Measurements from ENCODE around the gene ALAS2.

Gene ALAS2

GRCh38 chrX:55029291-55029690 lies 1.5 kb downstream of the ALAS2 start:
- no peaks in the 10 kb centered on the region for H3K4me1 ChIP-seq (ENCODE audit: control insufficient read depth, insufficient read depth, low read length)
- H3K9ac ChIP-seq (ENCODE audit: low read length in 2 of 2): no peak overlapping the region
- no peak overlapping the region for H3K4me3 ChIP-seq (ENCODE audit: low read length in 2 of 2)
- H3K27me3 ChIP-seq (ENCODE audit: control insufficient read depth in 1 of 2, insufficient read depth in 2 of 2, low read length in 2 of 2): peaks cover 0 to 15% of the 10 kb centered on the region in 2 donors
- H3K27ac ChIP-seq (ENCODE audit: low read length): no peak overlapping the region
- no peaks in the 10 kb centered on the region for H3K36me3 ChIP-seq (ENCODE audit: control insufficient read depth in 2 of 2, insufficient read depth in 2 of 2, low read length in 2 of 2)
- H3K9me3 ChIP-seq (ENCODE audit: control insufficient read depth in 2 of 2, low read length in 2 of 2): no peaks in the 10 kb centered on the region

GRCh38 chrX:55028611-55029010 lies 2.2 kb downstream of the ALAS2 start:
- H3K9ac ChIP-seq (ENCODE audit: low read length in 2 of 2): no peak overlapping the region
- H3K4me1 ChIP-seq (ENCODE audit: control insufficient read depth, insufficient read depth, low read length): no peaks in the 10 kb centered on the region
- no peaks in the 10 kb centered on the region for H3K36me3 ChIP-seq (ENCODE audit: control insufficient read depth in 2 of 2, insufficient read depth in 2 of 2, low read length in 2 of 2)

GRCh38 chrX:55028040-55028439 lies 2.7 kb downstream of the ALAS2 start:
- Histone ChIP-seq H3K9ac (ENCODE audit: low read length in 2 of 2) (no peak overlapping the region), H3K9me3 (ENCODE audit: control insufficient read depth in 2 of 2, low read length in 2 of 2) (no peaks in the 10 kb centered on the region), H3K27me3 (ENCODE audit: control insufficient read depth in 1 of 2, insufficient read depth in 2 of 2, low read length in 2 of 2) (peaks cover 0 to 15% of the 10 kb centered on the region in 2 donors), H3K4me1 (ENCODE audit: control insufficient read depth, insufficient read depth, low read length) (no peaks in the 10 kb centered on the region), H3K4me3 (ENCODE audit: low read length in 2 of 2) (no peak overlapping the region), H3K36me3 (ENCODE audit: control insufficient read depth in 2 of 2, insufficient read depth in 2 of 2, low read length in 2 of 2) (no peaks in the 10 kb centered on the region), H3K27ac (ENCODE audit: low read length) (no peak overlapping the region)

More at GRCh38 chrX:55028611-55029010, 2.2 kb downstream of the ALAS2 start:
- no peak overlapping the region for H3K27ac ChIP-seq (ENCODE audit: low read length)
- no peak overlapping the region for H3K4me3 ChIP-seq (ENCODE audit: low read length in 2 of 2)
- no peaks in the 10 kb centered on the region for H3K9me3 ChIP-seq (ENCODE audit: control insufficient read depth in 2 of 2, low read length in 2 of 2)
- peaks cover 0 to 16% of the 10 kb centered on the region in 2 donors for H3K27me3 ChIP-seq (ENCODE audit: control insufficient read depth in 1 of 2, insufficient read depth in 2 of 2, low read length in 2 of 2)

GRCh38 chrX:55026840-55027239 lies 3.9 kb downstream of the ALAS2 start:
- Histone ChIP-seq H3K4me1 (ENCODE audit: control insufficient read depth, insufficient read depth, low read length) (no peaks in the 10 kb centered on the region), H3K9me3 (ENCODE audit: control insufficient read depth in 2 of 2, low read length in 2 of 2) (no peaks in the 10 kb centered on the region), H3K36me3 (ENCODE audit: control insufficient read depth in 2 of 2, insufficient read depth in 2 of 2, low read length in 2 of 2) (no peaks in the 10 kb centered on the region), H3K27me3 (ENCODE audit: control insufficient read depth in 1 of 2, insufficient read depth in 2 of 2, low read length in 2 of 2) (peaks cover 0 to 15% of the 10 kb centered on the region in 2 donors), H3K4me3 (ENCODE audit: low read length in 2 of 2) (no peak overlapping the region), H3K27ac (ENCODE audit: low read length) (no peak overlapping the region), H3K9ac (ENCODE audit: low read length in 2 of 2) (no peak overlapping the region)

- no peak overlapping the region for H3K27ac ChIP-seq (ENCODE audit: low read length)
These were observed 4.6 kb downstream of the ALAS2 start for GRCh38 chrX:55026143-55026542.

GRCh38 chrX:55014897-55015299 lies 15.9 kb downstream of the ALAS2 start:
- Histone ChIP-seq H3K27ac (ENCODE audit: low read length) (no peak overlapping the region), H3K4me1 (ENCODE audit: control insufficient read depth, insufficient read depth, low read length) (no peaks in the 10 kb centered on the region), H3K9me3 (ENCODE audit: control insufficient read depth in 2 of 2, low read length in 2 of 2) (no peaks in the 10 kb centered on the region), H3K9ac (ENCODE audit: low read length in 2 of 2) (no peak overlapping the region), H3K4me3 (ENCODE audit: low read length in 2 of 2) (no peak overlapping the region), H3K27me3 (ENCODE audit: control insufficient read depth in 1 of 2, insufficient read depth in 2 of 2, low read length in 2 of 2) (peaks cover 0 to 6% of the 10 kb centered on the region in 2 donors), H3K36me3 (ENCODE audit: control insufficient read depth in 2 of 2, insufficient read depth in 2 of 2, low read length in 2 of 2) (no peaks in the 10 kb centered on the region)

More at GRCh38 chrX:55026143-55026542, 4.6 kb downstream of the ALAS2 start:
- H3K27me3 ChIP-seq (ENCODE audit: control insufficient read depth in 1 of 2, insufficient read depth in 2 of 2, low read length in 2 of 2): peaks cover 0 to 15% of the 10 kb centered on the region in 2 donors
- H3K9me3 ChIP-seq (ENCODE audit: control insufficient read depth in 2 of 2, low read length in 2 of 2): no peaks in the 10 kb centered on the region
- H3K4me3 ChIP-seq (ENCODE audit: low read length in 2 of 2): no peak overlapping the region
- H3K9ac ChIP-seq (ENCODE audit: low read length in 2 of 2): no peak overlapping the region
- no peaks in the 10 kb centered on the region for H3K4me1 ChIP-seq (ENCODE audit: control insufficient read depth, insufficient read depth, low read length)
- no peaks in the 10 kb centered on the region for H3K36me3 ChIP-seq (ENCODE audit: control insufficient read depth in 2 of 2, insufficient read depth in 2 of 2, low read length in 2 of 2)

- Histone ChIP-seq H3K36me3 (ENCODE audit: control insufficient read depth in 2 of 2, insufficient read depth in 2 of 2, low read length in 2 of 2) (peaks cover 0 to 2% of the 10 kb centered on the region in 2 donors), H3K27me3 (ENCODE audit: control insufficient read depth in 1 of 2, insufficient read depth in 2 of 2, low read length in 2 of 2) (peaks cover 0 to 14% of the 10 kb centered on the region in 2 donors), H3K9me3 (ENCODE audit: control insufficient read depth in 2 of 2, low read length in 2 of 2) (no peaks in the 10 kb centered on the region), H3K4me1 (ENCODE audit: control insufficient read depth, insufficient read depth, low read length) (peaks cover 2% of the 10 kb centered on the region), H3K9ac (ENCODE audit: low read length in 2 of 2) (no peak overlapping the region), H3K4me3 (ENCODE audit: low read length in 2 of 2) (no peak overlapping the region), H3K27ac (ENCODE audit: low read length) (no peak overlapping the region)
These were observed 19.5 kb downstream of the ALAS2 start for GRCh38 chrX:55011294-55011693.

GRCh38 chrX:55008571-55009358 lies 22.0 kb downstream of the ALAS2 start:
- Histone ChIP-seq H3K4me3 (ENCODE audit: low read length in 2 of 2) (no peak overlapping the region), H3K4me1 (ENCODE audit: control insufficient read depth, insufficient read depth, low read length) (peaks cover 2% of the 10 kb centered on the region), H3K27ac (ENCODE audit: low read length) (no peak overlapping the region), H3K9me3 (ENCODE audit: control insufficient read depth in 2 of 2, low read length in 2 of 2) (no peaks in the 10 kb centered on the region), H3K36me3 (ENCODE audit: control insufficient read depth in 2 of 2, insufficient read depth in 2 of 2, low read length in 2 of 2) (peaks cover 5 to 14% of the 10 kb centered on the region in 2 donors), H3K27me3 (ENCODE audit: control insufficient read depth in 1 of 2, insufficient read depth in 2 of 2, low read length in 2 of 2) (peaks cover 0 to 13% of the 10 kb centered on the region in 2 donors), H3K9ac (ENCODE audit: low read length in 2 of 2) (no peak overlapping the region)

GRCh38 chrX:55007656-55008055 lies 23.1 kb downstream of the ALAS2 start:
- Histone ChIP-seq H3K36me3 (ENCODE audit: control insufficient read depth in 2 of 2, insufficient read depth in 2 of 2, low read length in 2 of 2) (peaks cover 5 to 20% of the 10 kb centered on the region in 2 donors), H3K27me3 (ENCODE audit: control insufficient read depth in 1 of 2, insufficient read depth in 2 of 2, low read length in 2 of 2) (peaks cover 0 to 15% of the 10 kb centered on the region in 2 donors)

GRCh38 chrX:55006827-55007621 lies 23.8 kb downstream of the ALAS2 start:
- no peak overlapping the region for H3K27ac ChIP-seq (ENCODE audit: low read length)
- no peak overlapping the region for H3K9ac ChIP-seq (ENCODE audit: low read length in 2 of 2)
- no peaks in the 10 kb centered on the region for H3K9me3 ChIP-seq (ENCODE audit: control insufficient read depth in 2 of 2, low read length in 2 of 2)
- H3K4me1 ChIP-seq (ENCODE audit: control insufficient read depth, insufficient read depth, low read length): peaks cover 2% of the 10 kb centered on the region
- H3K4me3 ChIP-seq (ENCODE audit: low read length in 2 of 2): no peak overlapping the region
- H3K36me3 ChIP-seq (ENCODE audit: control insufficient read depth in 2 of 2, insufficient read depth in 2 of 2, low read length in 2 of 2): peaks cover 5 to 20% of the 10 kb centered on the region in 2 donors
- H3K27me3 ChIP-seq (ENCODE audit: control insufficient read depth in 1 of 2, insufficient read depth in 2 of 2, low read length in 2 of 2): peaks cover 0 to 15% of the 10 kb centered on the region in 2 donors

More at GRCh38 chrX:55007656-55008055, 23.1 kb downstream of the ALAS2 start:
- H3K4me1 ChIP-seq (ENCODE audit: control insufficient read depth, insufficient read depth, low read length): peaks cover 2% of the 10 kb centered on the region
- no peaks in the 10 kb centered on the region for H3K9me3 ChIP-seq (ENCODE audit: control insufficient read depth in 2 of 2, low read length in 2 of 2)
- H3K9ac ChIP-seq (ENCODE audit: low read length in 2 of 2): no peak overlapping the region
- no peak overlapping the region for H3K4me3 ChIP-seq (ENCODE audit: low read length in 2 of 2)
- H3K27ac ChIP-seq (ENCODE audit: low read length): no peak overlapping the region
